Lower leg skin (tissue), 4 donors: ENCODE results near the gene UNC13B. TPM values are rescaled to one million over a fixed set of nuclear protein-coding genes. Genes with fewer than 3 reads are reported as not detected.

ENCODE experiments used
- DNase-seq, 2 donors: peaks; one replicate each; pipeline ENCODE4 v3.0.0-alpha.2; 2019; ENCODE audit warnings: low spot score in 2 of 2
- H3K4me3 ChIP-seq: fragments of 200-600 bp; sonication (generic); 2 replicates; pipeline ENCODE4 v1.5.1; 2017; ENCODE audit warnings: mild to moderate bottlenecking, low read depth; ENCODE audit not compliant: poor library complexity, severe bottlenecking
- POLR2A ChIP-seq, 2 donors: fragments of 450-650 bp; IDR thresholded peaks; one replicate each; pipeline ENCODE4 v1.6.1; 2016 to 2017; ENCODE audit warnings: antibody characterized with exemption in 2 of 2, mild to moderate bottlenecking in 1 of 2, moderate library complexity in 1 of 2
- WGBS, 2 donors: methylation state at CpG; one replicate each; pipeline ENCODE4 v1.1.5; 2018; 5-methylcytosine and 5-hydroxymethylcytosine counted together
- intact Hi-C: fragments of 100-400 bp; cut with DNase I; formaldehyde crosslinking; loops from one replicate; pipeline ENCODE4 v1.15.0; 2023; ENCODE audit warnings: low total_unique reads
- total RNA-seq, 4 donors: library from RNA; depleted of rRNA; stranded (reverse); fragments of >200 nt; gene quantifications; one replicate each; pipeline ENCODE4 v1.1.0, GENCODE V29; 2016
- TF ChIP-seq, protein P1 (sequence below), 3 donors: fragments of 450-650 bp; IDR thresholded peaks; one replicate each; pipeline ENCODE4 v1.5.1; 2016; ENCODE audit warnings: antibody characterized with exemption in 3 of 3, mild to moderate bottlenecking in 3 of 3, moderate library complexity in 2 of 3

UNC13B gene
- 10 to 100 TPM; 11.9 to 29.0 (median 27.5) TPM for total RNA-seq

GRCh38 chr9:35161713-35162604 is at the start of gene UNC13B:
TSS of gene UNC13B (plus strand) at chr9:35162009. CDS start at chr9:35162284, 275 bp downstream.
- DNase-seq, result peak; percentile 94 to 99
- TF ChIP-seq, protein P1, sequence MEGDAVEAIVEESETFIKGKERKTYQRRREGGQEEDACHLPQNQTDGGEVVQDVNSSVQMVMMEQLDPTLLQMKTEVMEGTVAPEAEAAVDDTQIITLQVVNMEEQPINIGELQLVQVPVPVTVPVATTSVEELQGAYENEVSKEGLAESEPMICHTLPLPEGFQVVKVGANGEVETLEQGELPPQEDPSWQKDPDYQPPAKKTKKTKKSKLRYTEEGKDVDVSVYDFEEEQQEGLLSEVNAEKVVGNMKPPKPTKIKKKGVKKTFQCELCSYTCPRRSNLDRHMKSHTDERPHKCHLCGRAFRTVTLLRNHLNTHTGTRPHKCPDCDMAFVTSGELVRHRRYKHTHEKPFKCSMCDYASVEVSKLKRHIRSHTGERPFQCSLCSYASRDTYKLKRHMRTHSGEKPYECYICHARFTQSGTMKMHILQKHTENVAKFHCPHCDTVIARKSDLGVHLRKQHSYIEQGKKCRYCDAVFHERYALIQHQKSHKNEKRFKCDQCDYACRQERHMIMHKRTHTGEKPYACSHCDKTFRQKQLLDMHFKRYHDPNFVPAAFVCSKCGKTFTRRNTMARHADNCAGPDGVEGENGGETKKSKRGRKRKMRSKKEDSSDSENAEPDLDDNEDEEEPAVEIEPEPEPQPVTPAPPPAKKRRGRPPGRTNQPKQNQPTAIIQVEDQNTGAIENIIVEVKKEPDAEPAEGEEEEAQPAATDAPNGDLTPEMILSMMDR (IDR thresholded peaks at IDR 0.05), result no peak
- no peak for TF ChIP-seq POLR2A (IDR thresholded peaks at IDR 0.05)
- intact Hi-C loops, result no loop called here
- 1% methylated on average over 42 to 70 of the region's 70 CpGs for WGBS, 2 donors
- H3K4me3 ChIP-seq, result peak within 1 kb of the TSS; percentile 56

DNA sequence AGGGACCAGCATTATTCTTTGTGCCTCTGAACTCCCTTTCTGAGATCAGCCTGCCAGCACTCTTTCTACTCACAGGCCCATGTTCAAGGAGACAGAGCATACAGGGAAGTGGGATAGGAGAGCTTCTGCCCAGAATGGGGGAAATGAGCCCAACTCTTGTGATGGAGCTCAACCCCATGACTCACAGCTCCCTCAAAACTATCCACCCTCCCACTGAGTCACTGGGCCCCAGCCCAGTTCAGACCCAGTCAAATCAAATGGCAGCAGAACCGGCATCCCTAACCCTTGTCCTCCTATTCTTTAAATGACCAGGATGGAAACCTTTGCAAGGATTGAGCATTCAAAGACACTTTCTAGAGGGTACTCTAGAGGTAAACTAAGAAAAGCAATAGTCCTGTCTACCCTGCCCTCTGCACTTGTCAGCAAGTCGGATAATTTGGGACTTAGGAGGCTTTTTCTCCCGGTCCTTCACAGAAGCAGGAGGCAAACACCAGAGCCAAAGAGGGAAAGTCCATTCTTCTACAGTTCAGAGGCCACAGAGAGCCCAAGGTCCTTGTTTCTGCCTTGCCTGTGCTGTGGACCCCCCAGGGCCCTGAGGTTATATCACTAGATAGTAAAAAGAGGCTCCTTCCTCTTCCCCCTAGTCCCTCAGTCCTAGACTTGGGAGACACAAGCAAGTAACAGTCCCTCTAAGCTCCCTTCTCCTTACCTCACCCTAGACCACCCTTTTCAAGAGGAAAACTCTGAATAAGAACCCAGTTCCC is 49.4 kb upstream of the UNC13B start:
- TF ChIP-seq, protein P1 (IDR thresholded peaks at IDR 0.05), result no peak
- no peak for TF ChIP-seq POLR2A (IDR thresholded peaks at IDR 0.05)
- DNase-seq, result peak; percentile 76 to 86
- whole genome bisulfite sequencing, 2 donors, result 61 to 66% methylated on average over 3 of the region's 3 CpGs
- intact Hi-C loops, result no loop called here
- no peak overlapping the region for H3K4me3 ChIP-seq

DNA sequence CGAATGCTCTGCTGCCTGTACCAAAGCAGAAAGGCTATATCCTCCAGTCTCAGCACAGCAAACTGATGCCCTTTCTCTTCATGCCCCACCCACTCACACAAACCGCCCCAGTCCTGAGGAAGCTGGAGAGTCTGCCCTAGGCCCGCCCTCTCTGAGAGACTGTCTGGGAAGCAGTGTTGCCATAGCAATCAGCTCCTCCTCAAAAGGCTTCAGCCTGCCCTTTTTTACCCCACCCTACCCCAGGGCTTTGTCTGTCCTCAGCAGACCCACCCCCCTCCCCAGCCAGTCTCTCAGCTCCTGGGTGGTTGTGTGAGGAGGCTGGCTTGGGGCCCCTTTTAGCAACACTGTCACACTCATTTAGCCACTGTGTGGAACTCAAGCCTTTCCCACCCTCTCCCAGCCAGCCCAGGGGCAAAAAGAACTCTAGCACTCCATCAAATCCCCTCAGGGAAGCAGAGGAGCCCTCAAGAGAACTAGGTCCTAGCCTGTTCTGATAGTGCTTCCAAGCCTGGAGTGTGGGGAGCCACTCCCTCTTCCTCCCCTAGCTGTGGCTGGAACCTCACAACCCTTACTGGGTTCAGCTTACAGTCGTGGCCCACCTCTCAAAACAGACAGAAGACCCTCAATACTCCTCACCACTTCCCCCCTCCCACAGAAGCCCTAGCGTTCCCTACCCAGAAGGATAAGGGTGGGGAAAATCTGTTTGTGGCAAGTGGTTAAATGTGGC is 47.5 kb upstream of the UNC13B start:
- H3K4me3 ChIP-seq, result peak overlapping the region; percentile 10
- TF ChIP-seq, protein P1 (IDR thresholded peaks at IDR 0.05), result no peak
- TF ChIP-seq POLR2A (IDR thresholded peaks at IDR 0.05), result no peak
- 0 to 2% methylated on average over 5 of the region's 5 CpGs for WGBS, 2 donors
- intact Hi-C loops, result no loop called here
- DNase-seq, result peak; percentile 93 to 97

GRCh38 chr9:35114840-35115628 is 46.8 kb upstream of the UNC13B start:
- 5 to 9% methylated on average over 12 of the region's 12 CpGs for WGBS, 2 donors
- intact Hi-C loops, result loop anchor here (5.0 kb wide), 1 partner anchor 362 kb away; no protein-coding TSS in a partner anchor
- TF ChIP-seq POLR2A (IDR thresholded peaks at IDR 0.05), result no peak
- TF ChIP-seq, protein P1 (IDR thresholded peaks at IDR 0.05), result no peak
- H3K4me3 ChIP-seq, result peak overlapping the region; percentile 32
- peak; percentile 73 to 94 for DNase-seq
